DOHH2 (cell line): ENCODE measurements around the gene BRK1.
"Not testable (repeated sequence)": the region's sequence is repeated elsewhere in the genome, so short reads cannot be mapped to it uniquely, and the experiment has no call there.

Experiments used
- H3F3A ChIP-seq: fragments of 200-600 bp; sonication (generic), shearing (Covaris generic); 2 replicates; pipeline ENCODE4 v1.6.0; 2016; ENCODE audit warnings: antibody characterized with exemption, mild to moderate bottlenecking; ENCODE audit not compliant: control insufficient read depth, insufficient read depth
- H3K27ac ChIP-seq: fragments of 200-600 bp; sonication (generic); 2 replicates; pipeline ENCODE4 v1.5.1; 2014; ENCODE audit warnings: low read depth, mild to moderate bottlenecking, low read length, moderate library complexity
- H3K27me3 ChIP-seq: fragments of 200-600 bp; sonication (generic); 2 replicates; pipeline ENCODE4 v1.6.1; 2014; ENCODE audit warnings: mild to moderate bottlenecking, low read length, mixed read lengths; ENCODE audit not compliant: control insufficient read depth
- H3K36me3 ChIP-seq: fragments of 200-600 bp; sonication (generic); 2 replicates; pipeline ENCODE4 v1.6.1; 2014; ENCODE audit warnings: mild to moderate bottlenecking, low read length, moderate library complexity, mixed read lengths; ENCODE audit not compliant: control insufficient read depth
- H3K4me1 ChIP-seq: fragments of 200-600 bp; sonication (generic); 2 replicates; pipeline ENCODE4 v1.6.1; 2014; ENCODE audit warnings: mild to moderate bottlenecking, low read length, mixed read lengths; ENCODE audit not compliant: control insufficient read depth
- H3K4me2 ChIP-seq: fragments of 200-600 bp; sonication (generic); 2 replicates; pipeline ENCODE4 v1.6.0; 2014; ENCODE audit warnings: mild to moderate bottlenecking, low read length, moderate library complexity
- H3K4me3 ChIP-seq: fragments of 200-600 bp; sonication (generic); 2 replicates; pipeline ENCODE4 v1.5.1; 2014; ENCODE audit warnings: mild to moderate bottlenecking, low read length, mixed read lengths
- H3K79me2 ChIP-seq: fragments of 200-600 bp; sonication (generic); 2 replicates; pipeline ENCODE4 v1.6.1; 2014; ENCODE audit warnings: mild to moderate bottlenecking, low read length, mixed read lengths; ENCODE audit not compliant: control insufficient read depth
- H3K9me2 ChIP-seq: fragments of 200-600 bp; sonication (generic); replicated peaks from 2 replicates; pipeline ENCODE4 v1.6.1; 2014; ENCODE audit warnings: mild to moderate bottlenecking, low read length, mixed read lengths; ENCODE audit not compliant: control insufficient read depth
- H3K9me3 ChIP-seq: fragments of 200-600 bp; sonication (generic); 2 replicates; pipeline ENCODE4 v1.6.1; 2014; ENCODE audit warnings: antibody characterized with exemption, low read length, mixed read lengths; ENCODE audit not compliant: control insufficient read depth, insufficient read depth
- H4K20me1 ChIP-seq: fragments of 200-600 bp; sonication (generic); 2 replicates; pipeline ENCODE4 v1.6.0; 2014; ENCODE audit warnings: low read depth, mild to moderate bottlenecking, antibody characterized with exemption, low read length, moderate library complexity; ENCODE audit not compliant: control insufficient read depth, insufficient read depth
- CTCF ChIP-seq: fragments of 200-600 bp; sonication (generic); IDR thresholded peaks from one replicate; pipeline ENCODE4 v1.5.1; 2014; ENCODE audit warnings: antibody characterized with exemption, mild to moderate bottlenecking, low read depth, low read length; ENCODE audit not compliant: poor library complexity, severe bottlenecking
- EZH2phosphoT487 ChIP-seq: fragments of 200-600 bp; sonication (generic); IDR thresholded peaks from 2 replicates; pipeline ENCODE4 v1.6.1; 2017; ENCODE audit warnings: borderline replicate concordance, mild to moderate bottlenecking, antibody characterized with exemption, low read length, moderate library complexity, mixed read lengths

BRK1 gene

GRCh38 chr3:10085738-10086137, 29.7 kb upstream of the BRK1 start:
- Histone ChIP-seq H3K4me2 (no peak overlapping the region), H3K4me3 (no peak overlapping the region), H3K36me3 (peaks cover 83% of the 10 kb centered on the region), H3K9me2 (no peaks in the 10 kb centered on the region), H4K20me1 (no peaks in the 10 kb centered on the region), H3K27me3 (no peaks in the 10 kb centered on the region), H3K4me1 (no peaks in the 10 kb centered on the region), H3K9me3 (no peaks in the 10 kb centered on the region), H3F3A (no peaks in the 10 kb centered on the region), H3K79me2 (no peaks in the 10 kb centered on the region), H3K27ac (no peak overlapping the region)
- TF ChIP-seq CTCF (no peak), EZH2phosphoT487 (no peak)

GRCh38 chr3:10088256-10088655, 27.2 kb upstream of the BRK1 start:
- no peaks in the 10 kb centered on the region for H3K9me3 ChIP-seq
- H3K4me3 ChIP-seq: no peak overlapping the region
- no peaks in the 10 kb centered on the region for H3K27me3 ChIP-seq
- no peaks in the 10 kb centered on the region for H3K9me2 ChIP-seq
- H4K20me1 ChIP-seq: no peaks in the 10 kb centered on the region
- peaks cover 75% of the 10 kb centered on the region for H3K36me3 ChIP-seq
- H3K4me1 ChIP-seq: no peaks in the 10 kb centered on the region
- H3K79me2 ChIP-seq: no peaks in the 10 kb centered on the region
- no peak overlapping the region for H3K4me2 ChIP-seq
- no peaks in the 10 kb centered on the region for H3F3A ChIP-seq
- no peak overlapping the region for H3K27ac ChIP-seq
- TF ChIP-seq EZH2phosphoT487 (no peak), CTCF (no peak)

- no peaks in the 10 kb centered on the region for H3K9me3 ChIP-seq
- no peak overlapping the region for H3K4me3 ChIP-seq
- no peaks in the 10 kb centered on the region for H3K79me2 ChIP-seq
- no peaks in the 10 kb centered on the region for H3K27me3 ChIP-seq
- H3K27ac ChIP-seq: no peak overlapping the region
- H3K36me3 ChIP-seq: peaks cover 80% of the 10 kb centered on the region
- H3K4me2 ChIP-seq: no peak overlapping the region
- TF ChIP-seq EZH2phosphoT487: no peak
- TF ChIP-seq CTCF: no peak
- H3K4me1 ChIP-seq: 0 out of 2 replicates have a peak, but pooled peaks cover under 1% of the 10 kb centered on the region
- no peaks in the 10 kb centered on the region for H3K9me2 ChIP-seq
- H3F3A ChIP-seq: no peaks in the 10 kb centered on the region
- no peaks in the 10 kb centered on the region for H4K20me1 ChIP-seq
Measured at GRCh38 chr3:10090179-10090578, 25.3 kb upstream of the BRK1 start.

- not testable (repeated sequence) for H3K4me3 ChIP-seq, H3K27ac ChIP-seq, H3K4me2 ChIP-seq, H3K9me2 ChIP-seq, H3F3A ChIP-seq, H3K79me2 ChIP-seq, H3K9me3 ChIP-seq, H3K27me3 ChIP-seq, H4K20me1 ChIP-seq, H3K4me1 ChIP-seq
- peaks cover 83% of the 10 kb centered on the region for H3K36me3 ChIP-seq
Measured at GRCh38 chr3:10090774-10091173, 24.7 kb upstream of the BRK1 start.

- not testable (repeated sequence) for H3K27ac ChIP-seq, H3K4me2 ChIP-seq, H3K9me3 ChIP-seq, H4K20me1 ChIP-seq, H3F3A ChIP-seq, H3K27me3 ChIP-seq, H3K4me3 ChIP-seq, H3K4me1 ChIP-seq, H3K9me2 ChIP-seq, H3K79me2 ChIP-seq
- H3K36me3 ChIP-seq: peaks cover 82% of the 10 kb centered on the region
Measured at GRCh38 chr3:10091387-10091786, 24.1 kb upstream of the BRK1 start.
